GM12878 (cell line): Measurements from ENCODE around the gene ATRN. TPM values are rescaled to one million over a fixed set of nuclear protein-coding genes. Genes with fewer than 3 reads are reported as not detected.

ENCODE experiments used
- ATAC-seq: fragments of 200-7000 bp; cut with Tn5 transposase; 3 replicates; pipeline ENCODE4 v1.9.1; 2020; ENCODE audit warnings: mild to moderate bottlenecking, moderate library complexity
- BruUV-seq: library from RNA; stranded (reverse); fragments of 400-500 nt; replicated peaks from 2 replicates; lab custom pipeline; 2021; lab: Mats Ljungman, UMichigan
- CTCF ChIA-PET: fragments of 300-600 bp; sonication (Branson Sonifier 250); formaldehyde crosslinking; extraction: SDS; loops from one replicate; lab custom pipeline; 2021; ENCODE audit warnings: inconsistent platforms; lab: Yijun Ruan, JAX
- POLR2A ChIA-PET: fragments of 350-600 bp; formaldehyde crosslinking; extraction: SDS; loops from one replicate; lab custom pipeline; 2021; ENCODE audit warnings: inconsistent platforms; lab: Charles Lee
- RAD21 ChIA-PET: fragments of 300-600 bp; sonication (Branson Sonifier 250); formaldehyde crosslinking; loops from one replicate; lab custom pipeline; 2023; ENCODE audit warnings: antibody characterized with exemption; ENCODE audit not compliant: unreplicated experiment; lab: Charles Lee
- SMC1A ChIA-PET: fragments of 300-600 bp; sonication (Branson Sonifier 250); formaldehyde crosslinking; loops from one replicate; lab custom pipeline; 2023; ENCODE audit not compliant: unreplicated experiment, uncharacterized antibody; lab: Charles Lee
- DNase-seq: peaks from one replicate; pipeline ENCODE4 v3.0.0-alpha.2; 2011; ENCODE audit warnings: low read depth, low spot score
- FAIRE-seq: peaks from 3 replicates; lab custom pipeline; 2011; peaks lifted over from hg19 to GRCh38; lab: Jason Lieb, UNC
- H2AFZ ChIP-seq: 2 replicates; pipeline ENCODE4 v1.6.0; 2011; ENCODE audit warnings: low read depth, low read length, control low read depth; ENCODE audit not compliant: control insufficient read depth
- H3K27ac ChIP-seq: 2 replicates; pipeline ENCODE4 v1.5.1; 2011; ENCODE audit warnings: control low read depth; ENCODE audit not compliant: control insufficient read depth, insufficient read depth
- H3K27me3 ChIP-seq, 2 experiments: replicated peaks in 1 of 2; 2 replicates each; pipeline versions ENCODE4 v1.6.0 to v1.6.1; 2011; ENCODE audit warnings: low read length in 1 of 2; ENCODE audit not compliant: control insufficient read depth in 2 of 2, insufficient read depth in 2 of 2
- H3K36me3 ChIP-seq, 2 experiments: 2 replicates each; pipeline ENCODE4 v1.5.1; 2011; ENCODE audit warnings: low read length in 1 of 2; ENCODE audit not compliant: control insufficient read depth in 2 of 2, insufficient read depth in 2 of 2
- H3K4me1 ChIP-seq: 2 replicates; pipeline ENCODE4 v1.6.1; 2011; ENCODE audit warnings: mild to moderate bottlenecking, low read length, moderate library complexity, mixed read lengths; ENCODE audit not compliant: control insufficient read depth, insufficient read depth
- H3K4me2 ChIP-seq: 2 replicates; pipeline ENCODE4 v1.6.0; 2011; ENCODE audit warnings: control low read depth; ENCODE audit not compliant: control insufficient read depth, insufficient read depth
- H3K4me3 ChIP-seq: fragments of 200-600 bp; sonication (generic); 2 replicates; pipeline ENCODE4 v1.5.1; 2016
- H3K79me2 ChIP-seq: 2 replicates; pipeline ENCODE4 v1.6.0; 2011; ENCODE audit warnings: low read length; ENCODE audit not compliant: control insufficient read depth, insufficient read depth
- H3K9ac ChIP-seq: 2 replicates; pipeline ENCODE4 v1.8.0; 2011; ENCODE audit warnings: low read length, control low read depth, mixed read lengths; ENCODE audit not compliant: control insufficient read depth, insufficient read depth
- H3K9me3 ChIP-seq: replicated peaks from 3 replicates; pipeline ENCODE4 v1.5.1; 2011; ENCODE audit warnings: mild to moderate bottlenecking, low read length; ENCODE audit not compliant: control insufficient read depth, insufficient read depth
- H4K20me1 ChIP-seq: 2 replicates; pipeline ENCODE4 v1.6.0; 2011; ENCODE audit not compliant: control insufficient read depth, insufficient read depth
- CEBPB ChIP-seq, 2 experiments: fragments of 150-350 bp in 1 of 2; IDR thresholded peaks; 2 replicates each; pipeline ENCODE4 v1.6.1; 2012 to 2014; ENCODE audit warnings: low read depth in 2 of 2, low read length in 2 of 2, borderline replicate concordance in 1 of 2, inconsistent platforms in 1 of 2
- CHD4 ChIP-seq: fragments of 200-600 bp; sonication (generic); IDR thresholded peaks from 2 replicates; pipeline ENCODE4 v1.6.1; 2016; ENCODE audit warnings: mild to moderate bottlenecking
- CUX1 ChIP-seq: IDR thresholded peaks from 2 replicates; pipeline ENCODE4 v1.6.1; 2012; ENCODE audit warnings: improper control_type of control experiment, low read depth, low read length; ENCODE audit not compliant: insufficient replicate concordance
- E2F4 ChIP-seq: IDR thresholded peaks from 2 replicates; pipeline ENCODE4 v1.6.1; 2012; ENCODE audit warnings: low read depth, low read length, improper control_type of control experiment
- FOXK2 ChIP-seq: fragments of 450-650 bp; IDR thresholded peaks from 2 replicates; pipeline ENCODE4 v1.6.1; 2017; ENCODE audit warnings: mild to moderate bottlenecking, moderate library complexity
- IRF4 ChIP-seq: IDR thresholded peaks from 2 replicates; pipeline ENCODE4 v1.6.1; 2011; ENCODE audit warnings: low read depth, low read length
- MLLT1 ChIP-seq: fragments of 450-650 bp; IDR thresholded peaks from 2 replicates; pipeline ENCODE4 v1.6.1; 2016; ENCODE audit warnings: mild to moderate bottlenecking
- PRDM15 ChIP-seq: fragments of 450-650 bp; formaldehyde crosslinking; IDR thresholded peaks from 2 replicates; pipeline ENCODE4 v1.4.0; 2020; ENCODE audit warnings: mild to moderate bottlenecking, moderate library complexity
- SREBF1 ChIP-seq: IDR thresholded peaks from 2 replicates; pipeline ENCODE4 v1.6.1; 2012; ENCODE audit warnings: mild to moderate bottlenecking, low read length
- SRF ChIP-seq, 2 experiments: IDR thresholded peaks; 2 replicates each; pipeline ENCODE4 v1.6.1; 2011; ENCODE audit warnings: low read depth in 2 of 2, low read length in 2 of 2, mild to moderate bottlenecking in 1 of 2, moderate library complexity in 1 of 2
- STAT3 ChIP-seq: IDR thresholded peaks from 2 replicates; pipeline ENCODE4 v1.6.1; 2011; ENCODE audit warnings: low read depth, low read length, improper control_type of control experiment
- TAF1 ChIP-seq: IDR thresholded peaks from 2 replicates; pipeline ENCODE4 v1.6.1; 2011; ENCODE audit warnings: mild to moderate bottlenecking, low read depth, low read length, borderline replicate concordance
- ZNF384 ChIP-seq: IDR thresholded peaks from 2 replicates; pipeline ENCODE4 v1.6.1; 2012; ENCODE audit warnings: low read depth, mild to moderate bottlenecking, low read length, improper control_type of control experiment, borderline replicate concordance
- WGBS: methylation state at CpG from one replicate; pipeline ENCODE4 v1.1.6; 2016; ENCODE audit warnings: low lambda C conversion rate; ENCODE audit not compliant: insufficient replicate concordance, insufficient coverage; ENCODE audit errors: missing lambda C conversion rate; 5-methylcytosine and 5-hydroxymethylcytosine counted together
- in situ Hi-C: fragments of 300-500 bp; cut with MboI; formaldehyde crosslinking; loops from 9 replicates; pipeline ENCODE4 v1.14.3; 2018; ENCODE audit warnings: mixed read lengths
- intact Hi-C: fragments of 100-400 bp; cut with micrococcal nuclease; formaldehyde crosslinking; loops from one replicate; pipeline ENCODE4 v1.14.2; 2022; ENCODE audit not compliant: unreplicated experiment
- polyA plus RNA-seq, 11 experiments: library from polyadenylated mRNA; depleted of rRNA in 4 of 11; unstranded in 6 of 11; stranded (reverse) in 5 of 11; fragments of >200 nt; fragmentation: Nextera tagmentation in 4 of 11; fragmentation: Illumina TruSeq in 1 of 11; extraction: Ambion mirVana in 4 of 11; extraction: Trizol in 1 of 11; gene quantifications; 1 replicate in 1 of 11; 2 replicates in 10 of 11; pipeline versions ENCODE4 v1.2.1 to v1.2.3, GENCODE V29; 2011 to 2016; ENCODE audit warnings: inconsistent platforms in 2 of 11, missing spikeins in 2 of 11, low read depth in 1 of 11
- total RNA-seq, 4 experiments: library from RNA; depleted of rRNA in 3 of 4; stranded (reverse); fragments of >200 nt in 3 of 4; fragmentation: Illumina TruSeq in 1 of 4; extraction: Trizol in 1 of 4; gene quantifications; 2 replicates each; pipeline versions ENCODE4 v1.2.1 to v1.2.3, GENCODE V29; 2013 to 2021

The ATRN gene
- total and polyA plus RNA-seq, 10 of the 15 experiments (the other 5 are each of a cell fraction or from before 2014, with no cell fraction given): 0.71 to 11.6 (median 6.9) TPM

- ChIA-PET SMC1A (no interaction called here), CTCF (no interaction called here), POLR2A (no interaction called here), RAD21 (no interaction called here)
- intact Hi-C loops (no loop called here), in situ Hi-C loops (no loop called here)
- H3K36me3 ChIP-seq: no peaks in the 10 kb centered on the region
- DNase-seq (no peak), FAIRE-seq (no peak), ATAC-seq (no peak)
- H3K9me3 ChIP-seq: no peaks in the 10 kb centered on the region
- no peak overlapping the region for H3K4me2 ChIP-seq
- H3K4me1 ChIP-seq: no peaks in the 10 kb centered on the region
- no peak for TF ChIP-seq SREBF1
- TF ChIP-seq TAF1: no peak
- no peak for TF ChIP-seq CHD4
- TF ChIP-seq CEBPB (IDR thresholded peaks at IDR 0.05; ENCODE audit: borderline replicate concordance in 1 of 2, low read depth in 2 of 2, low read length in 2 of 2): no peak
- TF ChIP-seq MLLT1: no peak
- no peak for TF ChIP-seq FOXK2
- TF ChIP-seq IRF4: no peak
- TF ChIP-seq STAT3: no peak
- no peak for TF ChIP-seq CUX1
- TF ChIP-seq SRF (IDR thresholded peaks at IDR 0.05; ENCODE audit: low read depth in 2 of 2, low read length in 2 of 2): no peak
- no peak for TF ChIP-seq PRDM15
- no peak for TF ChIP-seq E2F4
- TF ChIP-seq ZNF384: no peak
- H4K20me1 ChIP-seq: no peaks in the 10 kb centered on the region
- BruUV-seq: no TSS peak
- 96% methylated on average over 2 of the region's 2 CpGs for WGBS
- no peaks in the 10 kb centered on the region for H3K27me3 ChIP-seq
- no peak overlapping the region for H2AFZ ChIP-seq
- H3K27ac ChIP-seq: no peak overlapping the region
- H3K79me2 ChIP-seq: no peaks in the 10 kb centered on the region
- H3K9ac ChIP-seq: no peak overlapping the region
- no peak overlapping the region for H3K4me3 ChIP-seq
These were observed 32.1 kb downstream of the ATRN start for GRCh38 chr20:3502878-3503277.
